SK-N-SH (cell line): ENCODE results near the gene EIF3K. TPM values are rescaled to one million over a fixed set of nuclear protein-coding genes. Genes with fewer than 3 reads are reported as not detected.

Source experiments
- CTCF ChIA-PET: fragments of 300-600, 350-600 bp; formaldehyde crosslinking; extraction: SDS; loops from one replicate; lab custom pipeline; 2021; lab: Yijun Ruan, JAX
- POLR2A ChIA-PET: fragments of 350-600 bp; sonication (Branson Sonifier 250); formaldehyde crosslinking; extraction: SDS; loops from one replicate; lab custom pipeline; 2020; ENCODE audit warnings: antibody characterized with exemption, inconsistent platforms; lab: Yijun Ruan, JAX
- DNase-seq: peaks from one replicate; pipeline ENCODE4 v3.0.0; 2012
- H2AFZ ChIP-seq: fragments of 200-600 bp; sonication (generic); 2 replicates; pipeline ENCODE4 v1.8.1; 2016; ENCODE audit warnings: antibody characterized with exemption, mild to moderate bottlenecking, low read depth
- H3F3A ChIP-seq: fragments of 200-600 bp; sonication (generic); replicated peaks from 2 replicates; pipeline ENCODE3; 2016; ENCODE audit warnings: antibody characterized with exemption, mild to moderate bottlenecking; ENCODE audit not compliant: insufficient read depth
- H3K27ac ChIP-seq, 2 experiments: fragments of 200-500 bp in 1 of 2; fragments of 200-600 bp in 1 of 2; sonication (Bioruptor generic) in 1 of 2; sonication (generic), shearing (Covaris generic) in 1 of 2; 2 replicates each; pipeline versions ENCODE4 v1.5.1 to v1.6.1; 2014 to 2016; ENCODE audit warnings: low read depth in 2 of 2, inconsistent platforms in 1 of 2, low read length in 1 of 2, mild to moderate bottlenecking in 1 of 2, mixed read lengths in 1 of 2
- H3K27me3 ChIP-seq: fragments of 200-600 bp; sonication (generic), shearing (Covaris generic); 2 replicates; pipeline ENCODE4 v1.6.1; 2016; ENCODE audit warnings: mixed run types; ENCODE audit not compliant: insufficient read depth
- H3K36me3 ChIP-seq, 2 experiments: fragments of 200-500 bp in 1 of 2; fragments of 200-600 bp in 1 of 2; sonication (Bioruptor generic) in 1 of 2; sonication (generic) in 1 of 2; replicated peaks in 1 of 2; 2 replicates each; pipeline versions ENCODE3 to v1.5.1; 2014 to 2016; ENCODE audit warnings: low read length in 1 of 2, mild to moderate bottlenecking in 1 of 2; ENCODE audit not compliant: insufficient read depth in 2 of 2, control insufficient read depth in 1 of 2
- H3K4me1 ChIP-seq, 2 experiments: fragments of 200-500 bp in 1 of 2; fragments of 200-600 bp in 1 of 2; sonication (Bioruptor generic) in 1 of 2; sonication (generic), shearing (Covaris generic) in 1 of 2; 2 replicates each; pipeline versions ENCODE4 v1.5.1 to v1.6.1; 2014 to 2016; ENCODE audit warnings: low read depth in 1 of 2, low read length in 1 of 2, mixed run types in 1 of 2; ENCODE audit not compliant: insufficient read depth in 2 of 2, control insufficient read depth in 1 of 2
- H3K4me2 ChIP-seq: fragments of 200-600 bp; sonication (generic), shearing (Covaris generic); 2 replicates; pipeline ENCODE4 v1.6.1; 2017; ENCODE audit warnings: mixed run types
- H3K4me3 ChIP-seq, 2 experiments: fragments of 200-500 bp in 1 of 2; fragments of 200-600 bp in 1 of 2; sonication (Bioruptor generic) in 1 of 2; sonication (generic), shearing (Covaris generic) in 1 of 2; 2 replicates each; pipeline versions ENCODE4 v1.5.1 to v1.8.1; 2014 to 2016; ENCODE audit warnings: low read depth in 2 of 2, inconsistent platforms in 1 of 2, low read length in 1 of 2, mild to moderate bottlenecking in 1 of 2, mixed read lengths in 1 of 2, moderate library complexity in 1 of 2
- H3K79me2 ChIP-seq: fragments of 200-600 bp; sonication (generic); 2 replicates; pipeline ENCODE4 v1.8.1; 2017; ENCODE audit warnings: mild to moderate bottlenecking; ENCODE audit not compliant: insufficient read depth
- H3K9ac ChIP-seq: fragments of 200-600 bp; sonication (generic); 2 replicates; pipeline ENCODE4 v1.6.1; 2017; ENCODE audit warnings: mixed run types
- H3K9me2 ChIP-seq: fragments of 200-600 bp; sonication (generic); 2 replicates; pipeline ENCODE4 v1.6.1; 2017; ENCODE audit warnings: mixed run types
- H3K9me3 ChIP-seq: fragments of 200-600 bp; sonication (generic); 2 replicates; pipeline ENCODE4 v1.6.1; 2017; ENCODE audit warnings: mixed run types, mild to moderate bottlenecking, moderate library complexity
- H4K20me1 ChIP-seq: fragments of 200-600 bp; sonication (generic); 2 replicates; pipeline ENCODE4 v1.6.1; 2017; ENCODE audit warnings: mild to moderate bottlenecking, mixed run types; ENCODE audit not compliant: insufficient read depth
- EP300 ChIP-seq, 2 experiments: IDR thresholded peaks; 2 replicates each; pipeline versions ENCODE4 v1.4.0 to v1.6.1; 2012; ENCODE audit warnings: borderline replicate concordance in 1 of 2, low read depth in 1 of 2, low read length in 1 of 2
- EZH2phosphoT487 ChIP-seq: fragments of 200-600 bp; sonication (generic); IDR thresholded peaks from 2 replicates; pipeline ENCODE4 v1.6.1; 2017; ENCODE audit warnings: low read depth, mixed run types, mild to moderate bottlenecking, antibody characterized with exemption, moderate library complexity, borderline replicate concordance
- FOSL2 ChIP-seq: IDR thresholded peaks from 2 replicates; pipeline ENCODE4 v1.4.0; 2012; ENCODE audit warnings: low read depth, mild to moderate bottlenecking, moderate library complexity, borderline replicate concordance
- FOXJ3 ChIP-seq: sonication (generic); formaldehyde crosslinking; IDR thresholded peaks from 2 replicates; pipeline ENCODE4 v1.5.1; 2020; ENCODE audit warnings: mild to moderate bottlenecking, missing genetic modification reagents
- FOXM1 ChIP-seq: IDR thresholded peaks from 2 replicates; pipeline ENCODE4 v1.4.0; 2012; ENCODE audit warnings: low read depth, mild to moderate bottlenecking
- GABPA ChIP-seq: IDR thresholded peaks from 2 replicates; pipeline ENCODE4 v1.4.0; 2012; ENCODE audit warnings: low read depth, mild to moderate bottlenecking
- GATA2 ChIP-seq: sonication (generic); formaldehyde crosslinking; IDR thresholded peaks from 2 replicates; pipeline ENCODE4 v1.5.0; 2020; ENCODE audit warnings: mild to moderate bottlenecking, missing genetic modification reagents
- MEF2A ChIP-seq: IDR thresholded peaks from 2 replicates; pipeline ENCODE4 v1.4.0; 2012; ENCODE audit warnings: low read depth, borderline replicate concordance
- NFIC ChIP-seq: IDR thresholded peaks from 2 replicates; pipeline ENCODE4 v1.4.0; 2012; ENCODE audit warnings: borderline replicate concordance
- NRF1 ChIP-seq: IDR thresholded peaks from 2 replicates; pipeline ENCODE4 v1.6.1; 2012; ENCODE audit warnings: low read depth, mild to moderate bottlenecking, low read length
- POLR2AphosphoS5 ChIP-seq: IDR thresholded peaks from 2 replicates; pipeline ENCODE4 v1.6.1; 2012; ENCODE audit warnings: low read depth, low read length
- RCOR1 ChIP-seq: fragments of 150-350 bp; IDR thresholded peaks from 2 replicates; pipeline ENCODE4 v1.6.1; 2017; ENCODE audit warnings: antibody characterized with exemption, low read length
- SIN3A ChIP-seq: IDR thresholded peaks from 2 replicates; pipeline ENCODE4 v1.6.1; 2012; ENCODE audit warnings: low read depth, mild to moderate bottlenecking, low read length, moderate library complexity, borderline replicate concordance
- SMC3 ChIP-seq: IDR thresholded peaks from 2 replicates; pipeline ENCODE4 v1.6.1; 2012; ENCODE audit warnings: low read depth, low read length, improper control_type of control experiment
- TAF1 ChIP-seq: IDR thresholded peaks from 2 replicates; pipeline ENCODE4 v1.6.1; 2012; ENCODE audit warnings: low read depth, mild to moderate bottlenecking, low read length, moderate library complexity, borderline replicate concordance
- YY1 ChIP-seq: IDR thresholded peaks from 2 replicates; pipeline ENCODE4 v1.4.0; 2012; ENCODE audit warnings: low read depth, mild to moderate bottlenecking
- WGBS: methylation state at CpG from one replicate; pipeline ENCODE4 v1.1.6; 2017; ENCODE audit warnings: low lambda C conversion rate; 5-methylcytosine and 5-hydroxymethylcytosine counted together
- polyA plus RNA-seq, 3 experiments: library from polyadenylated mRNA; depleted of rRNA; stranded (reverse); fragments of >200 nt; gene quantifications; 2 replicates each; pipeline ENCODE4 v1.2.3, GENCODE V29; 2012
- TF ChIP-seq, protein P1 (sequence below): IDR thresholded peaks from 2 replicates; pipeline ENCODE4 v1.4.0; 2012; ENCODE audit warnings: low read depth
- TF ChIP-seq, protein P2 (sequence below): IDR thresholded peaks from 2 replicates; pipeline ENCODE4 v1.4.0; 2012; ENCODE audit warnings: low read depth, borderline replicate concordance
- TF ChIP-seq, protein P3 (sequence below): IDR thresholded peaks from 2 replicates; pipeline ENCODE4; 2012
- TF ChIP-seq, protein P4 (sequence below): fragments of 200-600 bp; sonication (generic); IDR thresholded peaks from 2 replicates; pipeline ENCODE4 v1.6.1; 2017; ENCODE audit warnings: antibody characterized with exemption, mild to moderate bottlenecking, moderate library complexity
- TF ChIP-seq, protein P5 (sequence below): IDR thresholded peaks from 2 replicates; pipeline ENCODE4 v1.4.0; 2012; ENCODE audit warnings: low read depth, borderline replicate concordance

Gene EIF3K
- polyA plus RNA-seq, 1 of the 3 experiments (the other 2 are of a cell fraction) = 484 TPM

DNA sequence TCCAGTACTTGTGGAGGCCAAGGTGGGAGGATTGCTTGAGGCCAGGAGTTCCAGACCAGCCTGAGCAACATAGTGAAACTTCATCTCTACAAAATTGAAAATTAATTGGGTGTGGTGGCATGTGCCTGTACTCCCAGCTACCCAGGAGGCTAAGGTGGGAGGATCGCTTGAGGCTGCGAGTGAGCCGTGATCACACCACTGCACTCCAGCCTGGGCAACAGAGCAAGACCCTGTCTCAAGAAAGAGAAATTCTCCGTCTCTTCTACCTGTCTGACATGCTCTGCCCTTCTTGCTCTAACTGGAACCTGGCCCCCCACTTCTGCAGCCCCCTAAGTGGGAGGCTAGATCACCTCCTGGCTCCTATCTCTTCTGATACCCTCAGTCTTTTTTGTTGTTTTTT lies 7.4 kb downstream of the EIF3K start:
- no peaks in the 10 kb centered on the region for H3K4me1 ChIP-seq
- DNase-seq = no peak
- CTCF ChIA-PET = interaction anchor here (1.4 to 2.4 kb wide), 2 partner anchors 9 to 11 kb away, joined by 3 to 14 read pairs; no protein-coding TSS in a partner anchor
- no peaks in the 10 kb centered on the region for H3K27me3 ChIP-seq
- no peak overlapping the region for H3K4me2 ChIP-seq
- POLR2A ChIA-PET = no interaction called here
- peaks cover 26 to 50% of the 10 kb centered on the region in 2 experiments for H3K36me3 ChIP-seq
- no peak overlapping the region for H3K9ac ChIP-seq
- H3K9me2 ChIP-seq = no peaks in the 10 kb centered on the region
- H2AFZ ChIP-seq = no peak overlapping the region
- H4K20me1 ChIP-seq = no peaks in the 10 kb centered on the region
- H3K4me3 ChIP-seq = no peak overlapping the region
- no peaks in the 10 kb centered on the region for H3F3A ChIP-seq
- H3K27ac ChIP-seq = no peak overlapping the region
- H3K79me2 ChIP-seq = peaks cover 5% of the 10 kb centered on the region; the same call in 1 of the 2 replicates
- H3K9me3 ChIP-seq = no peaks in the 10 kb centered on the region
- TF ChIP-seq, protein P1, sequence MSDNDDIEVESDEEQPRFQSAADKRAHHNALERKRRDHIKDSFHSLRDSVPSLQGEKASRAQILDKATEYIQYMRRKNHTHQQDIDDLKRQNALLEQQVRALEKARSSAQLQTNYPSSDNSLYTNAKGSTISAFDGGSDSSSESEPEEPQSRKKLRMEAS = no peak
- TF ChIP-seq, protein P2, sequence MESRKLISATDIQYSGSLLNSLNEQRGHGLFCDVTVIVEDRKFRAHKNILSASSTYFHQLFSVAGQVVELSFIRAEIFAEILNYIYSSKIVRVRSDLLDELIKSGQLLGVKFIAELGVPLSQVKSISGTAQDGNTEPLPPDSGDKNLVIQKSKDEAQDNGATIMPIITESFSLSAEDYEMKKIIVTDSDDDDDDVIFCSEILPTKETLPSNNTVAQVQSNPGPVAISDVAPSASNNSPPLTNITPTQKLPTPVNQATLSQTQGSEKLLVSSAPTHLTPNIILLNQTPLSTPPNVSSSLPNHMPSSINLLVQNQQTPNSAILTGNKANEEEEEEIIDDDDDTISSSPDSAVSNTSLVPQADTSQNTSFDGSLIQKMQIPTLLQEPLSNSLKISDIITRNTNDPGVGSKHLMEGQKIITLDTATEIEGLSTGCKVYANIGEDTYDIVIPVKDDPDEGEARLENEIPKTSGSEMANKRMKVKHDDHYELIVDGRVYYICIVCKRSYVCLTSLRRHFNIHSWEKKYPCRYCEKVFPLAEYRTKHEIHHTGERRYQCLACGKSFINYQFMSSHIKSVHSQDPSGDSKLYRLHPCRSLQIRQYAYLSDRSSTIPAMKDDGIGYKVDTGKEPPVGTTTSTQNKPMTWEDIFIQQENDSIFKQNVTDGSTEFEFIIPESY = no peak
- TF ChIP-seq SMC3 (no peak), EZH2phosphoT487 (no peak), NRF1 (no peak), FOXJ3 (CRISPR knock-in tag) (no peak), SIN3A (no peak), EP300 (IDR thresholded peaks at IDR 0.05; ENCODE audit: borderline replicate concordance in 1 of 2, low read depth in 1 of 2, low read length in 1 of 2) (no peak), RCOR1 (no peak)
- TF ChIP-seq, protein P3, sequence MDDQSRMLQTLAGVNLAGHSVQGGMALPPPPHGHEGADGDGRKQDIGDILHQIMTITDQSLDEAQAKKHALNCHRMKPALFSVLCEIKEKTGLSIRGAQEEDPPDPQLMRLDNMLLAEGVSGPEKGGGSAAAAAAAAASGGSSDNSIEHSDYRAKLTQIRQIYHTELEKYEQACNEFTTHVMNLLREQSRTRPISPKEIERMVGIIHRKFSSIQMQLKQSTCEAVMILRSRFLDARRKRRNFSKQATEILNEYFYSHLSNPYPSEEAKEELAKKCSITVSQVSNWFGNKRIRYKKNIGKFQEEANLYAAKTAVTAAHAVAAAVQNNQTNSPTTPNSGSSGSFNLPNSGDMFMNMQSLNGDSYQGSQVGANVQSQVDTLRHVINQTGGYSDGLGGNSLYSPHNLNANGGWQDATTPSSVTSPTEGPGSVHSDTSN = no peak
- TF ChIP-seq, protein P4, sequence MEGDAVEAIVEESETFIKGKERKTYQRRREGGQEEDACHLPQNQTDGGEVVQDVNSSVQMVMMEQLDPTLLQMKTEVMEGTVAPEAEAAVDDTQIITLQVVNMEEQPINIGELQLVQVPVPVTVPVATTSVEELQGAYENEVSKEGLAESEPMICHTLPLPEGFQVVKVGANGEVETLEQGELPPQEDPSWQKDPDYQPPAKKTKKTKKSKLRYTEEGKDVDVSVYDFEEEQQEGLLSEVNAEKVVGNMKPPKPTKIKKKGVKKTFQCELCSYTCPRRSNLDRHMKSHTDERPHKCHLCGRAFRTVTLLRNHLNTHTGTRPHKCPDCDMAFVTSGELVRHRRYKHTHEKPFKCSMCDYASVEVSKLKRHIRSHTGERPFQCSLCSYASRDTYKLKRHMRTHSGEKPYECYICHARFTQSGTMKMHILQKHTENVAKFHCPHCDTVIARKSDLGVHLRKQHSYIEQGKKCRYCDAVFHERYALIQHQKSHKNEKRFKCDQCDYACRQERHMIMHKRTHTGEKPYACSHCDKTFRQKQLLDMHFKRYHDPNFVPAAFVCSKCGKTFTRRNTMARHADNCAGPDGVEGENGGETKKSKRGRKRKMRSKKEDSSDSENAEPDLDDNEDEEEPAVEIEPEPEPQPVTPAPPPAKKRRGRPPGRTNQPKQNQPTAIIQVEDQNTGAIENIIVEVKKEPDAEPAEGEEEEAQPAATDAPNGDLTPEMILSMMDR = no peak
- WGBS = 98% methylated on average over 4 of the region's 4 CpGs

DNA sequence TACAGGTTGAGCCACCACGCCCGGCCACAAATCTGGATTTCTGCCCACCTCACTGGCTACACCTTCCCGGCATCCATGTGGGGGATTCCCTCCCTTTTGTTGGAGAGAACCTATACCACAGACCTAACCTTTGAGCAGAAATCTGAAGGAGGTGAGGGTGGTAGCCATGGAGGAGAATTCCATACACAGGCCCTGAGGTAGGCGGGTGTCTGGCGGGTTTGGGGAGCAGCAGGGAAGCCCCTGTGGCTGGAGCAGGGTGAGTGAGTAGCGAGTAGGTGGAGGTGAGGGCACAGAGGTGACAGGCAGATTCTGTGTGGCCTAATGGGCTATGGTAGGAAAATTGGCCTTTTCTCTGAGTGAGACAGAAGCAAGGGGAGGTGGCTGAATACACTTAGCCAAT lies 10.6 kb downstream of the EIF3K start:
- Histone ChIP-seq H2AFZ (no peak overlapping the region), H3K4me1 (no peaks in the 10 kb centered on the region), H3K79me2 (no peaks in the 10 kb centered on the region), H3K9ac (no peak overlapping the region), H3F3A (peaks cover 2% of the 10 kb centered on the region), H3K4me2 (no peak overlapping the region), H3K9me3 (no peaks in the 10 kb centered on the region), H4K20me1 (no peaks in the 10 kb centered on the region), H3K27me3 (no peaks in the 10 kb centered on the region), H3K27ac (no peak overlapping the region), H3K4me3 (no peak overlapping the region), H3K9me2 (no peaks in the 10 kb centered on the region), H3K36me3 (peaks cover 14 to 43% of the 10 kb centered on the region in 2 experiments)
- WGBS = 96% methylated on average over 6 of the region's 6 CpGs
- POLR2A ChIA-PET = no interaction called here
- DNase-seq = no peak
- CTCF ChIA-PET = interaction anchor here (0.6 to 1.5 kb wide), 4 partner anchors 49 to 125 kb away, joined by 3 to 6 read pairs (median 3); no protein-coding TSS in a partner anchor
- TF ChIP-seq MEF2A (no peak), FOXJ3 (CRISPR knock-in tag) (no peak), NRF1 (no peak), FOXM1 (no peak), FOSL2 (no peak), GABPA (no peak), TAF1 (no peak), SMC3 (no peak), POLR2AphosphoS5 (no peak), EZH2phosphoT487 (no peak), GATA2 (CRISPR knock-in tag) (no peak), YY1 (no peak), NFIC (no peak)
- TF ChIP-seq, protein P3 = no peak
- TF ChIP-seq, protein P5, sequence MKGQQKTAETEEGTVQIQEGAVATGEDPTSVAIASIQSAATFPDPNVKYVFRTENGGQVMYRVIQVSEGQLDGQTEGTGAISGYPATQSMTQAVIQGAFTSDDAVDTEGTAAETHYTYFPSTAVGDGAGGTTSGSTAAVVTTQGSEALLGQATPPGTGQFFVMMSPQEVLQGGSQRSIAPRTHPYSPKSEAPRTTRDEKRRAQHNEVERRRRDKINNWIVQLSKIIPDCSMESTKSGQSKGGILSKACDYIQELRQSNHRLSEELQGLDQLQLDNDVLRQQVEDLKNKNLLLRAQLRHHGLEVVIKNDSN = no peak
